ENCODE results near the gene TSSK2. TPM values are rescaled to one million over a fixed set of nuclear protein-coding genes. Genes with fewer than 3 reads are reported as not detected.

TSSK2 gene
- total and polyA plus RNA-seq, 2 experiments from 2014 or later: not detected

- Mint-ChIP-seq H3K4me1 (peaks cover 4% of the 10 kb centered on the region), H3K9me3 (peaks cover 5% of the 10 kb centered on the region; the same call in 2 of the 3 replicates), H3K36me3 (ENCODE audit: low read depth) (peaks cover 34% of the 10 kb centered on the region), H3K27me3 (ENCODE audit: insufficient read depth, low read depth, poor library complexity) (peaks cover 7% of the 10 kb centered on the region), H3K4me3 (no peak overlapping the region), H3K27ac (peak overlapping the region; percentile 74)
- Histone ChIP-seq H3K4me2 (no peak overlapping the region), H3K4me3 (no peak overlapping the region), H3K27me3 (ENCODE audit: insufficient read depth) (no peaks in the 10 kb centered on the region), H3K9me2 (ENCODE audit: insufficient read depth) (no peaks in the 10 kb centered on the region), H2AFZ (no peak overlapping the region), H3F3A (replicated peaks; ENCODE audit: low read depth) (no peaks in the 10 kb centered on the region), H3K36me3 (ENCODE audit: insufficient read depth) (no peaks in the 10 kb centered on the region), H3K27ac (ENCODE audit: low read depth) (no peak overlapping the region), H3K79me2 (replicated peaks; ENCODE audit: insufficient read depth) (peaks cover 7% of the 10 kb centered on the region), H3K4me1 (ENCODE audit: insufficient read depth) (peaks cover 5% of the 10 kb centered on the region; the same call in 1 of the 2 replicates), H4K20me1 (replicated peaks; ENCODE audit: insufficient read depth) (peaks cover 6% of the 10 kb centered on the region)
- ATAC-seq (peak; percentile 85), DNase-seq (ENCODE audit: low spot score) (peak; percentile 37)
- TF ChIP-seq NANOG (IDR thresholded peaks at IDR 0.05; ENCODE audit: borderline replicate concordance) (no peak), POLR2AphosphoS5 (IDR thresholded peaks at IDR 0.05; ENCODE audit: low read depth) (no peak), ZNF331 (CRISPR knock-in tag; IDR thresholded peaks at IDR 0.05; ENCODE audit: low read depth) (no peak), CTCF (conservative IDR thresholded peaks at IDR 0.05; ENCODE audit: low read depth in 2 of 2) (peak; percentile 40 to 48), JUNB (IDR thresholded peaks at IDR 0.05; ENCODE audit: unreplicated experiment) (no peak), EZH2 (IDR thresholded peaks at IDR 0.05; ENCODE audit: low read depth, unreplicated experiment) (no peak), ETS1 (IDR thresholded peaks at IDR 0.05) (no peak)
These were observed 45.8 kb upstream of the TSSK2 start for GRCh38 chr22:19085233-19085718.

- H3K36me3 ChIP-seq (ENCODE audit: insufficient read depth): no peaks in the 10 kb centered on the region
- Mint-ChIP-seq H3K9me3 (peaks cover 5% of the 10 kb centered on the region; the same call in 2 of the 3 replicates), H3K36me3 (ENCODE audit: low read depth) (peaks cover 34% of the 10 kb centered on the region), H3K4me3 (no peak overlapping the region), H3K27me3 (ENCODE audit: insufficient read depth, low read depth, poor library complexity) (peaks cover 7% of the 10 kb centered on the region), H3K27ac (peak overlapping the region; percentile 74; the same call in 1 of the 2 replicates), H3K4me1 (peaks cover 4% of the 10 kb centered on the region)
- TF ChIP-seq ZNF331 (CRISPR knock-in tag; IDR thresholded peaks at IDR 0.05; ENCODE audit: low read depth): no peak
- ATAC-seq (no peak), DNase-seq (ENCODE audit: low spot score) (no peak)
- no peak overlapping the region for H3K4me2 ChIP-seq
- H3K4me3 ChIP-seq: no peak overlapping the region
- no peaks in the 10 kb centered on the region for H3F3A ChIP-seq (replicated peaks; ENCODE audit: low read depth)
- peaks cover 5% of the 10 kb centered on the region; the same call in 1 of the 2 replicates for H3K4me1 ChIP-seq (ENCODE audit: insufficient read depth)
- no peaks in the 10 kb centered on the region for H3K27me3 ChIP-seq (ENCODE audit: insufficient read depth)
- H4K20me1 ChIP-seq (replicated peaks; ENCODE audit: insufficient read depth): peaks cover 6% of the 10 kb centered on the region
- no peak overlapping the region for H2AFZ ChIP-seq
- H3K27ac ChIP-seq (ENCODE audit: low read depth): no peak overlapping the region
- no peaks in the 10 kb centered on the region for H3K9me2 ChIP-seq (ENCODE audit: insufficient read depth)
- H3K79me2 ChIP-seq (replicated peaks; ENCODE audit: insufficient read depth): peaks cover 19% of the 10 kb centered on the region
These were observed 44.7 kb upstream of the TSSK2 start for GRCh38 chr22:19086417-19086816.

- Histone ChIP-seq H3K9me2 (ENCODE audit: insufficient read depth) (no peaks in the 10 kb centered on the region), H3K79me2 (replicated peaks; ENCODE audit: insufficient read depth) (peaks cover 24% of the 10 kb centered on the region), H3K36me3 (ENCODE audit: insufficient read depth) (no peaks in the 10 kb centered on the region), H3K27me3 (ENCODE audit: insufficient read depth) (no peaks in the 10 kb centered on the region), H3K4me2 (no peak overlapping the region), H2AFZ (no peak overlapping the region), H4K20me1 (replicated peaks; ENCODE audit: insufficient read depth) (peaks cover 10% of the 10 kb centered on the region), H3K4me3 (no peak overlapping the region), H3F3A (replicated peaks; ENCODE audit: low read depth) (no peaks in the 10 kb centered on the region), H3K4me1 (ENCODE audit: insufficient read depth) (peaks cover 5% of the 10 kb centered on the region; the same call in 1 of the 2 replicates), H3K27ac (ENCODE audit: low read depth) (no peak overlapping the region)
- Mint-ChIP-seq H3K27ac (no peak overlapping the region), H3K4me1 (peaks cover 4% of the 10 kb centered on the region), H3K9me3 (peaks cover 5% of the 10 kb centered on the region; the same call in 2 of the 3 replicates), H3K27me3 (ENCODE audit: insufficient read depth, low read depth, poor library complexity) (peaks cover 7% of the 10 kb centered on the region), H3K4me3 (no peak overlapping the region), H3K36me3 (ENCODE audit: low read depth) (peaks cover 34% of the 10 kb centered on the region)
- no peak for DNase-seq (ENCODE audit: low spot score)
- ATAC-seq: no peak
- no peak for TF ChIP-seq ZNF331 (CRISPR knock-in tag; IDR thresholded peaks at IDR 0.05; ENCODE audit: low read depth)
- TF ChIP-seq EZH2 (IDR thresholded peaks at IDR 0.05; ENCODE audit: low read depth, unreplicated experiment): no peak
- no peak for TF ChIP-seq CREB1 (CRISPR knock-in tag; IDR thresholded peaks at IDR 0.05; ENCODE audit: low read depth)
- no peak for TF ChIP-seq STAT1 (IDR thresholded peaks at IDR 0.05; ENCODE audit: unreplicated experiment)
These were observed 44.2 kb upstream of the TSSK2 start for GRCh38 chr22:19086896-19087295.

Data from GM23338 (cell line).